Osteocyte (in vitro differentiated cells): ENCODE data around the gene KCNH1. TPM values are rescaled to one million over a fixed set of nuclear protein-coding genes. Genes with fewer than 3 reads are reported as not detected.

ENCODE experiments used
- DNase-seq: peaks from one replicate; pipeline ENCODE4 v3.0.0; 2021; ENCODE audit warnings: mixed read lengths; ENCODE audit not compliant: unreplicated experiment; ENCODE audit errors: extremely low spot score
- H3K27ac Mint-ChIP-seq: one replicate; pipeline ENCODE4 v1.8.0; 2021; ENCODE audit warnings: mild to moderate bottlenecking, mixed read lengths; ENCODE audit not compliant: unreplicated experiment
- H3K27me3 Mint-ChIP-seq: one replicate; pipeline ENCODE4 v1.8.0; 2021; ENCODE audit warnings: mixed read lengths; ENCODE audit not compliant: unreplicated experiment
- H3K36me3 Mint-ChIP-seq: one replicate; pipeline ENCODE4 v1.8.0; 2021; ENCODE audit warnings: mixed read lengths; ENCODE audit not compliant: unreplicated experiment
- H3K4me1 Mint-ChIP-seq: one replicate; pipeline ENCODE4 v1.8.0; 2021; ENCODE audit warnings: mixed read lengths; ENCODE audit not compliant: unreplicated experiment
- H3K4me3 Mint-ChIP-seq: one replicate; pipeline ENCODE4 v1.8.0; 2021; ENCODE audit warnings: mild to moderate bottlenecking, moderate library complexity, mixed read lengths; ENCODE audit not compliant: unreplicated experiment
- H3K9me3 Mint-ChIP-seq: one replicate; pipeline ENCODE4 v1.8.0; 2021; ENCODE audit warnings: mixed read lengths; ENCODE audit not compliant: unreplicated experiment
- total RNA-seq: library from RNA; stranded (reverse); gene quantifications from 2 replicates; pipeline ENCODE4 v1.2.1, GENCODE V29; 2021
- TF ChIP-seq, protein P1 (sequence below): fragments of 200-600 bp; sonication (generic); IDR thresholded peaks from 2 replicates; pipeline ENCODE4 v1.5.0; 2021; ENCODE audit warnings: antibody characterized with exemption, mild to moderate bottlenecking, moderate library complexity

Gene KCNH1
- total RNA-seq, 1 donor from 2014 or later: 7.3 TPM

DNA sequence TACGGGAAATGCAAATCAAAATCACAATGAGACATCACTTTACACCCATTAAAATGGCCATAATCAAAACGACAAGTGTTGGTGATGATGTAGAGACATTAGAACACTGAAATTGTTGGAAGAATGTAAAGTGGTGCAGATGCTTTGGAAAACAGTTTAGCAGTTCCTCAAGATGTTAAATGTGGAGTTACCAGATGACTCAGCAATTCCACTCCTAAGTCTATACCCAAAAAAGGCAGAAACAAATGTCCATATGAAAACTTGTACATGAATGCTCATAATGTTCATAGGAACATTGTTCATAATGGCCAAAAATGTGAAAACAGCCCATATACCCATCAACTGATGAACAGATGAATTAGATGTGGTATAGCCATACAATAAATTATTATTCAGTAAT is 267.4 kb downstream of the KCNH1 start:
- Mint-ChIP-seq H3K36me3 (peaks cover 11% of the 10 kb centered on the region), H3K9me3 (peaks cover 29% of the 10 kb centered on the region), H3K4me1 (no peaks in the 10 kb centered on the region), H3K27ac (no peak overlapping the region), H3K4me3 (no peak overlapping the region), H3K27me3 (no peaks in the 10 kb centered on the region)
- DNase-seq: no peak
- TF ChIP-seq, protein P1, sequence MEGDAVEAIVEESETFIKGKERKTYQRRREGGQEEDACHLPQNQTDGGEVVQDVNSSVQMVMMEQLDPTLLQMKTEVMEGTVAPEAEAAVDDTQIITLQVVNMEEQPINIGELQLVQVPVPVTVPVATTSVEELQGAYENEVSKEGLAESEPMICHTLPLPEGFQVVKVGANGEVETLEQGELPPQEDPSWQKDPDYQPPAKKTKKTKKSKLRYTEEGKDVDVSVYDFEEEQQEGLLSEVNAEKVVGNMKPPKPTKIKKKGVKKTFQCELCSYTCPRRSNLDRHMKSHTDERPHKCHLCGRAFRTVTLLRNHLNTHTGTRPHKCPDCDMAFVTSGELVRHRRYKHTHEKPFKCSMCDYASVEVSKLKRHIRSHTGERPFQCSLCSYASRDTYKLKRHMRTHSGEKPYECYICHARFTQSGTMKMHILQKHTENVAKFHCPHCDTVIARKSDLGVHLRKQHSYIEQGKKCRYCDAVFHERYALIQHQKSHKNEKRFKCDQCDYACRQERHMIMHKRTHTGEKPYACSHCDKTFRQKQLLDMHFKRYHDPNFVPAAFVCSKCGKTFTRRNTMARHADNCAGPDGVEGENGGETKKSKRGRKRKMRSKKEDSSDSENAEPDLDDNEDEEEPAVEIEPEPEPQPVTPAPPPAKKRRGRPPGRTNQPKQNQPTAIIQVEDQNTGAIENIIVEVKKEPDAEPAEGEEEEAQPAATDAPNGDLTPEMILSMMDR: no peak

GRCh38 chr1:210857705-210858104 is 276.2 kb downstream of the KCNH1 start:
- Mint-ChIP-seq H3K27ac (peak overlapping the region; percentile 29), H3K4me3 (no peak overlapping the region), H3K36me3 (no peaks in the 10 kb centered on the region), H3K9me3 (no peaks in the 10 kb centered on the region), H3K27me3 (no peaks in the 10 kb centered on the region), H3K4me1 (peaks cover 13% of the 10 kb centered on the region)
- TF ChIP-seq, protein P1: no peak
- no peak for DNase-seq

DNA sequence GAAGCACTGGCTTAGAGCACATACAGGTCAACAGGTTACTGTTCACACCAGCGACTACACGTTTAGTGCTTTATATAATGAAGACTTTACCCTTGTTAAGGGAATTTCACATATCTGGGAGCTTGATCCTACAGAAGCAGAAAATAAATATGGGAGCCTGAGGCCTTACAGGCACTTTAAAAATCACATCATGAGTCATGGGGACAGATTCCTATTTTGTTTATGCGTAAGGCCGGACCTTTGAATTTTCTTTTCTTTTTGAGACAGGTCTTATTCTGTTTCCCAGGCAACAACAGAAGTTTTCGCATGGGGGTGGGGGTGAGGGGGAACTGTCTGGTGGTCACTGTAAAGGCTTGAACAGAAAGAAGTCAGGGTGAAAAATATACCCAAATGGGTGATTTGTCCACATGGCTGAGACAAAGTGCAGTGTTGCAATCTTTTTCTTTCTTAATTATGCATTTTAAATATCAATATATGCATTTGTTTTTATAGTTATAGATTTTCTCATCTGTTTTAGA is 276.7 kb downstream of the KCNH1 start:
- TF ChIP-seq, protein P1: no peak
- no peak overlapping the region for H3K4me3 Mint-ChIP-seq
- H3K27ac Mint-ChIP-seq: no peak overlapping the region
- DNase-seq: no peak
- H3K36me3 Mint-ChIP-seq: no peaks in the 10 kb centered on the region
- H3K9me3 Mint-ChIP-seq: no peaks in the 10 kb centered on the region
- peaks cover 13% of the 10 kb centered on the region for H3K4me1 Mint-ChIP-seq
- H3K27me3 Mint-ChIP-seq: no peaks in the 10 kb centered on the region

GRCh38 chr1:210855440-210855839 is 278.5 kb downstream of the KCNH1 start:
- Mint-ChIP-seq H3K27me3 (no peaks in the 10 kb centered on the region), H3K9me3 (no peaks in the 10 kb centered on the region), H3K4me1 (peaks cover 13% of the 10 kb centered on the region), H3K4me3 (no peak overlapping the region), H3K27ac (no peak overlapping the region), H3K36me3 (no peaks in the 10 kb centered on the region)
- TF ChIP-seq, protein P1: no peak
- no peak for DNase-seq

DNA sequence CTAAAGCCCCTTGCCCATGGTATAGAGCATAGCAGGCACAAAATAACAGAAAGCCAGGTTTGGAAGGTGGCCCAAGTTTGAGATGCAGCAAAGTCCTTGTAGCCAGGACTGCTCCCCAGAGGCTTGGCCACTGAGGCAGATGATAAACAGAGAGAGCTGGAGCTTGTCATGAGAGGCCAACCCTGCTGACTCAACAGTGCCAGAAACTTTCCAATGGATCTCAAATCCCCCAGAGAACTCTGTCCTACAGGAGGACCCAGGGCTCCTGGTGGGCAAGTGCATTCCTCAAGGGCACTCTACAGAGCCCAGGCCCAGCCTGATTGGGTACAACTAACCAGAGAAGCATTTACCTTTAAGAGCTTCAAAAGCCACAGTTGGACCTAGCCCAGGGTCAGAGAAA is 280.7 kb downstream of the KCNH1 start:
- Mint-ChIP-seq H3K4me3 (no peak overlapping the region), H3K9me3 (no peaks in the 10 kb centered on the region), H3K4me1 (peaks cover 13% of the 10 kb centered on the region), H3K27ac (no peak overlapping the region), H3K27me3 (no peaks in the 10 kb centered on the region), H3K36me3 (no peaks in the 10 kb centered on the region)
- no peak for DNase-seq
- TF ChIP-seq, protein P1: no peak
